Activated T-helper 9 cell treated with anti-CD3 and anti-CD28 coated beads, Interleukin-2, amount 50 U/mL, for 16 hours (primary cell): ENCODE data around the gene MEAK7.

Experiments
- DNase-seq: peaks from one replicate; pipeline ENCODE4 v3.0.0-alpha.2; 2020; ENCODE audit warnings: low read depth

The MEAK7 gene

GRCh38 chr16:84465154-84465553 is 39.3 kb downstream of the MEAK7 start:
- DNase-seq = no peak

DNA sequence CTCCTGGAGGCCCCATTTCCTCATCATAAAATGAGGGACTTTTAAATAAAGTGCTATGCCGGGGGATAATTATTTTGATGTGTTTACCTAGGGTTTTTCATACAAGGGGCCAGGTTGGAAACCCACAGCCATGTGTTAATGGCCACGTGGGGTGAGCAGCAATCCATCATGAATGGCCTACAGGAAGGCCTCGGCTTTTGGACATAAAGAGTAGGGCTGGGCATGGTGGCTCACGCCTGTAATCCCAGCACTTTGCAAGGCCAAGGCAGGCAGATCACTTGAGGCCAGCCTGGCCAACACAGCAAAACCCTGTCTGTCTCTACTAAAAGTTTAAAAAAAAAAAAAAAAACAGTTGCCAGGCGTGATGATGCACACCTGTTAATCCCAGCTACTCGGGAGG is 40.3 kb downstream of the MEAK7 start:
- DNase-seq = no peak

DNA sequence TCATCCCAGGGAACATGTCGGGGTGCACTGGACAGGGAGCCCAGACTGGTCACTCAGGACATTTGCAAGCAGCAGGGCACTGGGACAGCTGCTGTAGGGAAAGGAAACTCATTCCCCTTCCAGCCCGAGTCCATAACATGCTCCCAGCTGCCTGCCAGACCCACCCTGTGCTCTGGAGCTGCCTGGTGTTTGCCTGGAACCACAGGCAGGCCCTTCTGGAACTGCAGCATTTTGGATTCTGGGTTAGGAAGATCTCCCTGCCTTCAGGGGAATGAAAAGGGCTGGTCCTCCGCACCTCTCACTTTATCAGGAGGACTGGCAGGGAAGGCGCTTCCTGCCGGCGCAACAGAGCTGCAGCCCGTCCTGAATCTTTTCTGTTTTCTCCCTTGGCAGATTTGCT is 41.2 kb downstream of the MEAK7 start:
- no peak for DNase-seq

- no peak for DNase-seq
Measured at GRCh38 chr16:84462296-84463210, 41.9 kb downstream of the MEAK7 start.

DNA sequence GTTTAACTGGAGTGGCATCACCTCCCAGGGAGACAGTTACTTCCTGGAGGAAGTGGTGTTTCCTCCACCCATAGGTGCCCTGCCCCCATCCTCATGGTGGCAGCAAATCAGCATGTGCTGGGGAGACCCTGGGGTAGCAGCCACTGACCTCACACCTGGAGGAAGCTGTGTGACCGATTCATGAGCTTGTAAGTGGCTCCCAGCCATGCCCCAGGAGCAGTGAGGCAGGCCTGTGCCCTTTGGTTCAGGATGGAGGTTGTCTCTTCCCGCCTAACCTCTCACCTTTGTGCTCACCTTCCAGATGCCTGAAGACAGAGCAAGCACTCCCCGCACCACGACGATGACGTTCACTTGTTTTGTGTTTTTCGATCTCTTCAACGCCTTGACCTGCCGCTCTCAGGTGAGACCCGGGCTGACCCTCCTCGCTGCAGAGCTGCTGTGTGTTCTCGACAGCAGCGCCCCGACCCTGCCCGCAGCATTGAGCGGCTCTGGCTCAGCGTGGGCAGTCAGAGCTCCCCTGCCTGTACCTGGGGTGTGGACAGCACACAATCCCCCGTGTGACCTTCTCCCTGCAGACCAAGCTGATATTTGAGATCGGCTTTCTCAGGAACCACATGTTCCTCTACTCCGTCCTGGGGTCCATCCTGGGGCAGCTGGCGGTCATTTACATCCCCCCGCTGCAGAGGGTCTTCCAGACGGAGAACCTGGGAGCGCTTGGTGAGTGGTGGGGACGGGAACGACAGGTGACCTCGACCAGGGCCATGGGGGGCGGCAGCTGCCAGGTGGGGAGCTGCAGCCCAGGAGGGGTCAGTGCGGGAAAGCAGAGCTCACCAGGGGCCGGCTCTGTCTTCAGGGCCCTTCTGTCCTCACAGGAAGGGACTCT is 42.8 kb downstream of the MEAK7 start:
- DNase-seq = no peak

DNA sequence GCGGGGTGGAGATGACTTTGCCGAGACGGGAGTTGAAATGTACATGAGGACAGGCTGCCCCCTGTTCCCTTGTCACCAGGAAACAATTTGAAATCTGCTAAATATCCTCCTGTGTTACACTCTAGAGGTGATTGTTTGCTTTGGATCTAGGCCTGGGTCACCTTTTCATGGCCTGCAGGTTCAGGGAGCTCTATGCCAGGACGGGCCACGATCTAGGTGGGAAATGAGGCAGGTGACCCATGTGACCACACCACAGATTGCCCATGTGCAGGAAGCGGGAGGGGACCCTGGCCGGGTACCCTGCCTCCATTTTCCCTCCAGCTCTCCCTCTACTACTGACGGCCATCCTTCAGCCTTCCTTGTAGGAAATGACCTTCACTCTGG is 43.4 kb downstream of the MEAK7 start:
- DNase-seq = no peak

DNA sequence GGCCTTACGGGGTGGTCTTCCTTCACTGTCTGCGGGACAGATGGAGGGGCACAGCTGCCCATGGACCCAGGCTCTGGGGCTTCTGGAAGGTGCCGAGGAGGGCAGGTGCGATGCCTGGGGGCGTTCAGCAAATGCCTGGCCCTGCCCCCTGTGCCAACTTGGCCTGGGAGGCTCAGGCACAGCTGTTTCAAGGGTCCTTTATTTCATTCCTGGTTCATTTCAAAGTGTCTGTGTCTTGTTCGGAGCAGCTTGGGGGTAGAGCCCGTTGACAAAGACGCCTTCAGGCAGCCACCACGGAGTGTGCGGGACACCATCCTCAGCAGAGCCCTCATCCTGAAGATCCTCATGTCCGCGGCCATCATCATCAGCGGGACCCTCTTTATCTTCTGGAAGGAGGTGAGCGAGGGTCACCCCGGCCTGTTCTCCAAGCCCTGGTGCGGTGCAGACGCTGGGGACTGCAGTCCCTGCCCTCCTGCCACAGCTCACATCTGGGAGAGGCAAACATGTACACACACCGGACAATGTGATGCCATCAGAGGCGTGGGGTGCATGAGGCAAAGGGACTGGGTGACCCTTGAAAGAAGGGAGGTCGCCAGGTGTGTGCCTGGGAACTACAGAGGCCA is 43.9 kb downstream of the MEAK7 start:
- DNase-seq = no peak

GRCh38 chr16:84459941-84460405 is 44.5 kb downstream of the MEAK7 start:
- no peak for DNase-seq

DNA sequence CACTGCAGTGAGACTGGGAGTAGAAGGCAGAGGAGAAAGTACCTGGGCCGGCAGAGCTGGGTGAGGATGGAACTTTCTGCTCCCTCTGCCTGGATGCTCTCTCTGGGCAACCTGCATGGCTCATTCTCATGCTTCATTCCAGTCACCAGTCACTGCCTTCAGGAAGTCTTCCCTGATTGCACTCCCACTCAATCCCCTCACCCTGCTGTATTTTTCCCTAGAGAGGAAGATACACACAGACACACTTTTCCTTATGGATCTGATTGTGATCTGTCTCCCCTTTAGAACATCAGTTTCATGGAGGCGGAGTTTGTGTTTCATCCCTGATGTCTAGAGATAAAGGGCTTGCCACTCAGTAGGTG is 44.9 kb downstream of the MEAK7 start:
- no peak for DNase-seq

GRCh38 chr16:84458606-84459532 is 45.6 kb downstream of the MEAK7 start:
- DNase-seq = no peak

- DNase-seq = no peak
Measured at GRCh38 chr16:84455031-84455430, 49.4 kb downstream of the MEAK7 start.
